Calu3 (cell line): Measurements from ENCODE around the gene CASQ2. TPM values are rescaled to one million over a fixed set of nuclear protein-coding genes. Genes with fewer than 3 reads are reported as not detected.

Experiments
- BruUV-seq: library from RNA; stranded (reverse); fragments of 400-500 nt; replicated peaks from 2 replicates; lab custom pipeline; 2021; lab: Mats Ljungman, UMichigan
- CTCF ChIA-PET: fragments of 300-600 bp; sonication (Branson Sonifier 250); formaldehyde crosslinking; loops from one replicate; lab custom pipeline; 2022; ENCODE audit warnings: antibody characterized with exemption; lab: Charles Lee
- DNase-seq: peaks from one replicate; pipeline ENCODE4 v3.0.0; 2022
- H3K27ac Mint-ChIP-seq: one replicate; pipeline ENCODE4 v1.8.0; 2022; ENCODE audit warnings: mixed read lengths; ENCODE audit not compliant: unreplicated experiment
- H3K27me3 Mint-ChIP-seq: one replicate; pipeline ENCODE4 v1.8.0; 2022; ENCODE audit warnings: mixed read lengths; ENCODE audit not compliant: unreplicated experiment
- H3K36me3 Mint-ChIP-seq: one replicate; pipeline ENCODE4 v1.8.0; 2022; ENCODE audit warnings: mild to moderate bottlenecking, moderate library complexity, mixed read lengths; ENCODE audit not compliant: insufficient read depth, unreplicated experiment
- H3K4me1 Mint-ChIP-seq: one replicate; pipeline ENCODE4 v1.8.0; 2022; ENCODE audit warnings: mild to moderate bottlenecking, low read depth, mixed read lengths; ENCODE audit not compliant: unreplicated experiment
- H3K4me3 Mint-ChIP-seq: one replicate; pipeline ENCODE4 v1.8.0; 2022; ENCODE audit warnings: mild to moderate bottlenecking, low read depth, moderate library complexity, mixed read lengths; ENCODE audit not compliant: unreplicated experiment
- H3K9me3 Mint-ChIP-seq: one replicate; pipeline ENCODE4 v1.8.0; 2022; ENCODE audit warnings: low read depth, mixed read lengths; ENCODE audit not compliant: unreplicated experiment
- CTCF ChIP-seq: fragments of 200-600 bp; IDR thresholded peaks from one replicate; pipeline ENCODE4 v1.8.0; 2022; ENCODE audit warnings: antibody characterized with exemption; ENCODE audit not compliant: unreplicated experiment
- intact Hi-C: fragments of 100-400 bp; cut with micrococcal nuclease; formaldehyde crosslinking; loops from one replicate; pipeline ENCODE4 v1.10.0; 2022; ENCODE audit not compliant: unreplicated experiment
- total RNA-seq: library from RNA; stranded (reverse); gene quantifications from 2 replicates; pipeline ENCODE4 v1.2.3, GENCODE V29; 2022

The CASQ2 gene
- total RNA-seq, 1 experiment from 2014 or later: not detected

- Mint-ChIP-seq H3K4me3 (no peak overlapping the region), H3K36me3 (no peaks in the 10 kb centered on the region), H3K27me3 (no peaks in the 10 kb centered on the region), H3K9me3 (no peaks in the 10 kb centered on the region), H3K27ac (no peak overlapping the region), H3K4me1 (no peaks in the 10 kb centered on the region)
- TF ChIP-seq CTCF: no peak
- intact Hi-C loops: no loop called here
- BruUV-seq: no TSS peak
- CTCF ChIA-PET: no interaction called here
- no peak for DNase-seq
These were observed 76.3 kb downstream of the CASQ2 start for GRCh38 chr1:115692224-115692623.

GRCh38 chr1:115690972-115691371, 77.5 kb downstream of the CASQ2 start:
- Mint-ChIP-seq H3K27me3 (no peaks in the 10 kb centered on the region), H3K4me3 (no peak overlapping the region), H3K9me3 (no peaks in the 10 kb centered on the region), H3K27ac (no peak overlapping the region), H3K4me1 (no peaks in the 10 kb centered on the region), H3K36me3 (no peaks in the 10 kb centered on the region)
- CTCF ChIA-PET: no interaction called here
- intact Hi-C loops: no loop called here
- DNase-seq: no peak
- TF ChIP-seq CTCF: no peak
- BruUV-seq: no TSS peak

GRCh38 chr1:115687744-115688143, 80.8 kb downstream of the CASQ2 start:
- Mint-ChIP-seq H3K36me3 (no peaks in the 10 kb centered on the region), H3K4me1 (no peaks in the 10 kb centered on the region), H3K9me3 (no peaks in the 10 kb centered on the region), H3K27ac (no peak overlapping the region), H3K4me3 (no peak overlapping the region), H3K27me3 (no peaks in the 10 kb centered on the region)
- no peak for DNase-seq
- CTCF ChIA-PET: no interaction called here
- intact Hi-C loops: no loop called here
- no peak for TF ChIP-seq CTCF
- BruUV-seq: no TSS peak

- CTCF ChIA-PET: no interaction called here
- no peaks in the 10 kb centered on the region for H3K4me1 Mint-ChIP-seq
- BruUV-seq: no TSS peak
- no peaks in the 10 kb centered on the region for H3K9me3 Mint-ChIP-seq
- DNase-seq: no peak
- H3K27ac Mint-ChIP-seq: no peak overlapping the region
- intact Hi-C loops: no loop called here
- H3K27me3 Mint-ChIP-seq: no peaks in the 10 kb centered on the region
- no peak for TF ChIP-seq CTCF
- H3K4me3 Mint-ChIP-seq: no peak overlapping the region
- H3K36me3 Mint-ChIP-seq: no peaks in the 10 kb centered on the region
These were observed 83.3 kb downstream of the CASQ2 start for GRCh38 chr1:115685029-115685705.
